ENCODE measurements around the gene ANXA11.
A peak's percentile ranks its signal among the peaks of the same experiment; 100 is the strongest.

ANXA11 gene

GRCh38 chr10:80188713-80189112 lies 16.6 kb downstream of the ANXA11 start:
- no peak for DNase-seq (ENCODE audit: low read depth in 3 of 3, low spot score in 1 of 3)

- peak in 2 of 3 donors; percentile 58 to 63 for DNase-seq (ENCODE audit: low read depth in 3 of 3, low spot score in 1 of 3)
Observed at GRCh38 chr10:80187465-80188409, 17.6 kb downstream of the ANXA11 start.

GRCh38 chr10:80187060-80187459 lies 18.3 kb downstream of the ANXA11 start:
- DNase-seq (ENCODE audit: low read depth in 3 of 3, low spot score in 1 of 3) = no peak

GRCh38 chr10:80186364-80187012 lies 18.8 kb downstream of the ANXA11 start:
- no peak for DNase-seq (ENCODE audit: low read depth in 3 of 3, low spot score in 1 of 3)

GRCh38 chr10:80185578-80186299 lies 19.6 kb downstream of the ANXA11 start:
- DNase-seq (ENCODE audit: low read depth in 3 of 3, low spot score in 1 of 3) = no peak

- DNase-seq (ENCODE audit: low read depth in 3 of 3, low spot score in 1 of 3) = no peak
Observed at GRCh38 chr10:80184291-80184690, 21.0 kb downstream of the ANXA11 start.

GRCh38 chr10:80183436-80183835 lies 21.9 kb downstream of the ANXA11 start:
- no peak for DNase-seq (ENCODE audit: low read depth in 3 of 3, low spot score in 1 of 3)

GRCh38 chr10:80182986-80183385 lies 22.4 kb downstream of the ANXA11 start:
- DNase-seq (ENCODE audit: low read depth in 3 of 3, low spot score in 1 of 3) = no peak

GRCh38 chr10:80177781-80178636 lies 27.3 kb downstream of the ANXA11 start:
- DNase-seq (ENCODE audit: low read depth in 3 of 3, low spot score in 1 of 3) = no peak

GRCh38 chr10:80176526-80176925 lies 28.8 kb downstream of the ANXA11 start:
- no peak for DNase-seq (ENCODE audit: low read depth in 3 of 3, low spot score in 1 of 3)

GRCh38 chr10:80174641-80175395 lies 30.5 kb downstream of the ANXA11 start:
- DNase-seq (ENCODE audit: low read depth in 3 of 3, low spot score in 1 of 3) = no peak

- no peak for DNase-seq (ENCODE audit: low read depth in 3 of 3, low spot score in 1 of 3)
Observed at GRCh38 chr10:80173466-80173865, 31.9 kb downstream of the ANXA11 start.

GRCh38 chr10:80172896-80173295 lies 32.4 kb downstream of the ANXA11 start:
- no peak for DNase-seq (ENCODE audit: low read depth in 3 of 3, low spot score in 1 of 3)

GRCh38 chr10:80171248-80171660 lies 34.1 kb downstream of the ANXA11 start:
- DNase-seq (ENCODE audit: low read depth in 3 of 3, low spot score in 1 of 3) = no peak

- no peak for DNase-seq (ENCODE audit: low read depth in 3 of 3, low spot score in 1 of 3)
Observed at GRCh38 chr10:80170641-80171040, 34.7 kb downstream of the ANXA11 start.

- no peak for DNase-seq (ENCODE audit: low read depth in 3 of 3, low spot score in 1 of 3)
Observed at GRCh38 chr10:80170026-80170425, 35.3 kb downstream of the ANXA11 start.

GRCh38 chr10:80168679-80169380 lies 36.5 kb downstream of the ANXA11 start:
- DNase-seq (ENCODE audit: low read depth in 3 of 3, low spot score in 1 of 3) = no peak

GRCh38 chr10:80168162-80168511 lies 37.2 kb downstream of the ANXA11 start:
- no peak for DNase-seq (ENCODE audit: low read depth in 3 of 3, low spot score in 1 of 3)

GRCh38 chr10:80167471-80168161 lies 37.7 kb downstream of the ANXA11 start:
- no peak for DNase-seq (ENCODE audit: low read depth in 3 of 3, low spot score in 1 of 3)
